GM19452 (cell line): ENCODE measurements around the gene NACA2.
"Not testable (repeated sequence)": the region's sequence is repeated elsewhere in the genome, so short reads cannot be mapped to it uniquely, and the experiment has no call there.

Source experiments
- ATAC-seq: cut with Tn5 transposase; IDR thresholded peaks from one replicate; pipeline ENCODE4 v1.9.1; 2021; ENCODE audit not compliant: unreplicated experiment

NACA2 gene

DNA sequence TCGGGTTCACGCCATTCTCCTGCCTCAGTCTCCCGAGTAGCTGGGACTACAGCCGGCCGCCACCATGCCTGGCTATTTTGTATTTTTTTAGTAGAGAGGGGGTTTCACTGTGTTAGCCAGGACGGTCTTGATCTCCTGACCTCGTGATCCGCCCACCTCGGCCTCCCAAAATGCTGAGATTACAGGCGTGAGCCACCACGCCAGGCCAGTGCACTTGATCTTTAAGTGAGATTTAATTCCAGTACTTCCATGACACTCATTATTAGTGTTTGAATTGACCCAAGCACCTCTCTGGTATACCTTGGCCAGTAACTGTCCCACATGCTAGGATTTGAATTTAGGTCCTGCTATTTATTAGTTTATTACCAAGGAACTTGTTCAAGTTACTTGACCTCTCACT, 38.5 kb downstream of the NACA2 start:
- not testable (repeated sequence) for ATAC-seq

DNA sequence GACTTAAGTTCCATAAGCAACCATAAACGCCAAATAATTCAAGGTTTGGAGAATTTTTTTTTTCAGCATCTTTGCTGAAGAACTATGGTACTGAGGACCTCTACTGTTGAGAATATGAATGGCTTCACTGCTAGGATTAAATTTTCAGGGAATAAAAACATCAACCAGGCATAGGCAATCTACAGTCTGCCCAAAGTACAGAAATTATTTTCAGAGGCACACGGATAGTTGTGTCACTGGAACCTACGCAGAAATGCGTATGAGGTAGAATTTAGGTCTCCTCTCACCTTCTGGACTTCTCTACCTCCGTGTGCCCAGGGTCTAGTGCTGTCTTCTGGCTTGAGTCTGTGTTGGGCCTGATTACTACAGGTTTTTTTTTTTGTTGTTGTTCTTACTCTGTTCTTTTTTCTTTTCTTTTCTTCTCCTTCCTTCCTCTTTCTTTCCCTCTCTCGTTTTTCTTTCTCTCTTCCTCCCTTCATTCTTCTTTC, 39.7 kb downstream of the NACA2 start:
- no peak for ATAC-seq

DNA sequence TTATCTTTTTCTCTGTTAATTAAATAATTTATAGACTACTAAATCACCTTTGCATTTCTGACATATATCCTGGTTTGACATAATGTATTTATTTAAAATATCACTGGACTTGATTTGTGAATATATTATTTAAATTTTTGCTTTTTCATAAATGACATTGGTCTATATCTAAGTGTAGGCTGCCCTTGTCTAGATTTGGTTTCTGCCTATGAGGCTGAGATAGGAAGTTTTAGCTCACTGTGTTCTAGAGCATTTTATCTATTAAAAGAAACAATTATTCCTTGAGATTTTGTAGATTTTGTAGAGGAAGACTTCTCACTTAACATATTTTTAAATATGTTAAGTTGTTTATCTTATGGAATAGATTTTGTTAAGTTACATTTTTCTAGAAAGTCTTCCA, 43.9 kb downstream of the NACA2 start:
- no peak for ATAC-seq

DNA sequence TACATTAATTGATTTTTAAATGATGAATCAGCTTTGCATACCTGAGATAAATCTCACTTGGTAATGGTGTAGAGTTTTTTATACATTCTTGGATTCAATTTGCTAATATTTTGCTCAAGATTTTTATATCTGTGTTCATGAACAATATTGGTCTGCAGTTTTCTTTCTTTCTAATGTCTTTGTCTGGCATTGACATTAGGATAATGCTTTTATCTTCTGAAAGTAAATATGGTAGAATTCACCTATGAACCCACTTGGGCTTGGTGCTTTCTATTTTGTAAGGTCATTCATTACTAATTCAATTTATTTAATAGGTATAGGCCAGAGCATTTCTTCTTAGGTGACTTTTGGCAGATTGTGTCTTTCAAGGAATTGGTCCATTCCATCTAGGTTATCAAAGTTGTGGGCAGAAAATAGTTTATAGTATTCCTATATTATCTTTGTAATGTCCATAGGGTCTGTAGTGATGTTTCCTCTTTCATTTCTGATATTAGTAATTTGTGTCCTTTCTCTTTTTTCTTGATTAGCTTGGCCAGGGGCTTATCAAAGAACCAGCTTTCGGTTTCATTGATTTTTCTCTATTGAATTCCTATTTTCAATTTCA, 45.6 kb downstream of the NACA2 start:
- ATAC-seq, result no peak

DNA sequence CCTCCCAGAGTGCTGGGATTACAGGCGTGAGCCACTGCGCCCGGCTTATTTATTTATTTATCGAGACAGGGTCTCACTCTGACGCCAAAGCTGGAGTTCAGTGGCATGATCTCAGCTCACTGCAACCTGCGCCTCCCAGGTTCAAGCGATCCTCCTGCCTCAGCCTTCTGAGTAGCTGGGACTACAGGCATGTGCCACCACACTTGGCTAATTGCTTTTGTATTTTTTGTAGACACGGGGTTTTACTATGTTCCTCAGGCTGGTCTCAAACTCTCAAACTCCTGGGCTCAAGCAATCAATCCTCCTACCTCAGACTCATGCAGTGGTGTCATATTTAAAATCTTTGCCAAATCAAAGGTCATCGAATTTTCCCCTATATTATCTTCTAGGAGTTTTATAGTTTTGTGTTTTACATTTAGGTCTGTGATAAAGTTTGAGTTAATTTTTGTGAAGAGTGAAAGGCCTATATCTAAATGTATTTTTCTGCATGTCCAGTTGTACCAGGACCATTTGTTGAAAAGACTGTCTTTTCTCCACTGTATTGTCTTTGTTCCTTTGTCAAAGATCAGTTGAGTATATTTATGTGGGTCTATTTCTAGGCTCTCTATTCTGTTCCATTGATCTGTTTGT, 47.1 kb downstream of the NACA2 start:
- ATAC-seq, result no peak

DNA sequence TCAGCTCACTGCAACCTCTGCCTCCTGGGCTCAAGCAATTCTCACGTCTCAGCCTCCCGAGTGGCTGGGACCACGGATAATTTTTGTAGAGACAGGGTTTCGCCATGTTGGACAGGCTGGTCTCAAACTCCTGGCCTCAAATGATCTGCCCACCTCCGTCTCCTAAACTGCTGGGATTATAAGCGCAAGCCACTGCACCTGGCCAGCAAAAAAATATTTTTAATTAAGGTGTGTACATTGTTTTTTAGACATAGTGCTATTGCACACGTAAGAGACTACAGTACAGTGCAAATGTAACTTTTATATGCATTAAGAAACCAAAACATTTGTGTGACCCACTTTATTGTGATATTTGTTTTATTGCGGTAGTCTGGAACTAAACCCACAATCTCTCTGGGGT, 49.0 kb downstream of the NACA2 start:
- ATAC-seq, result no peak

DNA sequence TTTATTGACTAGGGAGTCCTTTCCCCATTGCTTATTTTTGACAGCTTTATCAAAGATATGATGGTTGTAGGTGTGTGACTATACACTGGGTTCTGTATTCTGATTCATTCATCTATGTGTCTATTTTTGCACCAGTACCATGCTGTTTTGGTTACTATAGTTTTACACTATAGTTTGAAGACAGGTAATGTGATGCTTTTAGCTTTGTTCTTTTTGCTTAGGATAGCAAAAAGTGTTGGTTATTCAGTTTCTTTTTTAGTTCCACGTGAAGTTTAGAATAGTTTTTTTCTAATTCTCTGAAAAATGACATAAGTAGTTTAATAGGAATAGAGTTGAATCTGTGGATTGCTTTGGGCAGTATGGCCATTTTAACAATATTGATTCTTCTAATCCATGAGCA, 50.1 kb downstream of the NACA2 start:
- ATAC-seq, result no peak
